ENCODE data around the gene GUCY2C.

DNA sequence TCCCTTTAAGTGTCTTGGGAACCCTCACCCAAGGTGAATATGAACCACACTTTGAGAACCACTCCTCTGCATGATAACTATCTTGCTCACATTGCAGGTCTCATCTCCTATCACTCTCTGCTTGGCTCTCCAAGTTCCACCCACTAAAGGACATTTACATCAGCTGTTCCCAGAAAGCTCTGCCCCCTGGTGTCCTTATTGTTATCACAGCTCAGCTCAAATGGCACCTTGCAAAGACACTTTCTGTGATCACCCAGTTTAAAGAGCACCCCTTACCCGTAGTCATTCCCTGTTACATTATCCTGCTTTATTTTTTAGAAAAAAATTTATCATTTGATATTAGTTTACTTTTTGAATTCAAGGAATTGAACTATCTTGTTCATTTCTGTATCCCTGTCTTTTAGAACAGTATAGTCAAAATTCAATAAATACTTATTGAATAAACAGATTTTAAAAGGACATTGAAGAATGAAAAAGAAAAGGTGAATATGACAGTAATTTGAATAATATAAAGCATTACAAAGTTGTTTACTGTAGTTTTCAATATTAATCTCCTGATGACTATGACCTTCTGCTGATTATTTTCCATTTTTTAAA lies 20.5 kb upstream of the GUCY2C start:
- TF ChIP-seq EZH2 (IDR thresholded peaks at IDR 0.05) (no peak), POLR2AphosphoS5 (IDR thresholded peaks at IDR 0.05; ENCODE audit: borderline replicate concordance, low read depth, low read length) (no peak)

Measured in SK-N-MC (cell line).